ENCODE data around the gene GPR137B.

DNA sequence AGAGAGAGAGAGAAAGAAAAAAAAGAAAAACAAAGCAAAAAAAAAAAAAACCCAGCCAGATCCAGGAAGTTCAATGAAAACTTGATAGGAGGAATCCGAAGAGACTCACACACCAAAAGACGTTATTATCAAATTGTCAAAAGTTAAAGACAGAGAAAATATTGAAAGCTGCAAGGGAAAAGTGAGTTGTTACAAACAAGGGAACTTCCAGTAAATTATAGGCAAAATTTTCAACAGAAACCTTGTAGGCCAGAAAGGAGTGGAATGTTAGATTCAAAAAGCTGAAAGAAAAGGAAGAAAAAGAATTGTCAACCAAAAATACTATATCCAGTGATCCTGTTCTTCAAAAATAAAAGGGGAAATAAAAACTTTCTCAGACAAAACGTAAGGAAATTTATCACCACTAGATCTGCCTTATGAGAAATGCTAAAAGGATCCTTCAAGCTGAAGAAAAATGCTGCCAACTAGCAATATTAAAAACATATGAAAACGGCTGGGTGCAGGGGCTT lies 115.8 kb downstream of the GPR137B start:
- TF ChIP-seq, protein P1, sequence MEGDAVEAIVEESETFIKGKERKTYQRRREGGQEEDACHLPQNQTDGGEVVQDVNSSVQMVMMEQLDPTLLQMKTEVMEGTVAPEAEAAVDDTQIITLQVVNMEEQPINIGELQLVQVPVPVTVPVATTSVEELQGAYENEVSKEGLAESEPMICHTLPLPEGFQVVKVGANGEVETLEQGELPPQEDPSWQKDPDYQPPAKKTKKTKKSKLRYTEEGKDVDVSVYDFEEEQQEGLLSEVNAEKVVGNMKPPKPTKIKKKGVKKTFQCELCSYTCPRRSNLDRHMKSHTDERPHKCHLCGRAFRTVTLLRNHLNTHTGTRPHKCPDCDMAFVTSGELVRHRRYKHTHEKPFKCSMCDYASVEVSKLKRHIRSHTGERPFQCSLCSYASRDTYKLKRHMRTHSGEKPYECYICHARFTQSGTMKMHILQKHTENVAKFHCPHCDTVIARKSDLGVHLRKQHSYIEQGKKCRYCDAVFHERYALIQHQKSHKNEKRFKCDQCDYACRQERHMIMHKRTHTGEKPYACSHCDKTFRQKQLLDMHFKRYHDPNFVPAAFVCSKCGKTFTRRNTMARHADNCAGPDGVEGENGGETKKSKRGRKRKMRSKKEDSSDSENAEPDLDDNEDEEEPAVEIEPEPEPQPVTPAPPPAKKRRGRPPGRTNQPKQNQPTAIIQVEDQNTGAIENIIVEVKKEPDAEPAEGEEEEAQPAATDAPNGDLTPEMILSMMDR (IDR thresholded peaks at IDR 0.05; ENCODE audit: insufficient read depth, low read length, poor library complexity, severe bottlenecking), result no peak
- no peak for TF ChIP-seq EZH2phosphoT487 (conservative IDR thresholded peaks at IDR 0.05; ENCODE audit: low read length)

All from SU-DHL-6 (cell line).